Measurements from ENCODE around the gene WHRN.

The WHRN gene

DNA sequence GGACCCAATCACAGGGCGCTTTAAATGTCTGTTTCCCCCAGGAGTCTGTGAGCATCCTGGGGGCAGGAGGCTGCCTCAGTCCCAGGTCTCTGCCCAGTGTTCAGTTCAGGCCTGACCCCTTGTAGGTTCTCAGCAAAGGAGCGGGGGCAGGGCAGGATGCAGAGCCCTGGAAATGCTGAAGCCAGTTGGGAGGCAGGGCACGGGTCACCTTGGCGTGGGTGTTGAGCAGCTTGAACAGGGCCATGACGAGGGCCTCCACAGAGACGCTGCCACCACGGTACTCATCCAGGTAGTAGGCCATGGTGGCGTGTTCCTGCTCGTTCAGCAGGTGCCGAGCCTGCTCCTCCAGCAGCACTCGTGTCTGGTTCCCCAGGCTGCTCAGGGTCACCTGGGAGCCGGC lies 81.1 kb downstream of the WHRN start:
- DNase-seq (ENCODE audit: low read depth, low spot score), result no peak

DNA sequence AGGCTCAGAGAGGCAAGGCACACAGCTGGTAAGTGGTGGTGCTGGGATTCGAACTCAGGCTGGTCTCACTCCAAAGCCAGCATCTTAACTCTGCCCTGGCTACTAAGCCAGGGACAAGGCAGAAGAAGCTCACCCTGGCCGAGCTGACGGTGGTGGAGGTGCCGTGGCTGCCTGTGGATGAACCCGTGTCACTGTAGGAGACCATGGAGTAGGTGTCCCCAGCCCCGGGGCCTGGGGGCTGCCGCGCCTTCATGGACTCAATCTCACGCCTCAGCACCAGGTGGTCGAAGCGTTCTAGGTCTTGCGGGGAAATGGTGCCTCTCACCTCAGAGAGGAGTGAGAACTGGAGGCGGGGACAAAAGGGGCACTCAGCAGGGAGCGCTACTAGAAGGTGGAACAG lies 82.1 kb downstream of the WHRN start:
- no peak for DNase-seq (ENCODE audit: low read depth, low spot score)

DNA sequence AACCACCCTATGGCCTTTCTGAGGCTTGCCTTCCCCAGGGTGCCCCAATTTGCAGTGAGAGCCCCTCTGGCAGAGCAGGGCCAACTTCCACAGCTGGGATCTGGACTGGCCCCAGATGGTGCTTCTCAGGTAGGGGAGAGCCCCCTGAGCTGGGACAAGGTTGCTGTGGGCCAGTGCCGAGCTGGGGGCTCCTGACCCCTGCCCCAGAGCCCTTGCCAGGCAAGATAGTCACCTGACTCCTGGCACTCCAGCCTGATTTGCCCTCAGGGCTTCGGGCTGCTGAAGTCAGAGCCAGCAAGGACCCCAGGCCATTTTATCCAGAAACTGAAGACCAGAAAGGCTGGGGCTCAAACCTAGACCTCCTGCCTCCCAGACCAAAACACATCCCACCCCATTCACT lies 84.1 kb downstream of the WHRN start:
- DNase-seq (ENCODE audit: low read depth, low spot score), result no peak

DNA sequence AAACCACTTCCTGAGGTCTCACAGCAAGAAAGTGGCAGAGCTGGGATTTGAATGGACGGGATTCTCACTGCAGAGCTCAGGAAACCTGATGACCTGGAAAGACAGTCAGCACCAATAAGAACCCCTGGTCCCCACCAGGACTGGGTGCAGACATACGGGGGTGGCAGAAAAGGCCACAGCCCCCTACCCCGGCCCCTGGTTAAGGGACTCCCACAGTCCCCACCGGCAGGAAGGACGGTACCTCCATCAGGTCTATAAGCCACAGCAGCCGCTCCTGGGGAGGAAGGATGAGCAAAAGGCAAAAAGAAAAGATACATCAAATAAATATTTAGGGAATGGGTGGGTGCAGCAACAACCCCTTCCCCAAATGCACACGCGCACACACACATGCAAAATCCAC lies 85.5 kb downstream of the WHRN start:
- no peak for DNase-seq (ENCODE audit: low read depth, low spot score)

DNA sequence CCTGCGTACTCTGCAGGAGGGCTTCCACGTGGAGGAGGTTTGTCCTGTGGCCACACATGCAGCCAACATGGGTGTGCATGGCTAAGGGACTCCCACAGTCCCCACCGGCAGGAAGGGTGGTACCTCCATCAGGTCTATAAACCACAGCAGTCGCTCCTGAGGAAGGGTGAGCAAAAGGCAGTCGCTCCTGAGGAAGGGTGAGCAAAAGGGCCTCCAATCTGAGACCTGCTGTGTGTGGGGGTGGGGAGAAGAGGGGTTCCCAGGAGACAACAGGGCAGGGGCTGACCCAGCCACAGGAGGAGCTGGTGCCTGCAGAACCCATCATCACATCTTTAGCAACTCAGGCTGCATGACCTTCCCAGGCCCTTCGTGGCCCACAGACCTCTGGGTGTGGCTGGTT lies 87.2 kb downstream of the WHRN start:
- no peak for DNase-seq (ENCODE audit: low read depth, low spot score)

DNA sequence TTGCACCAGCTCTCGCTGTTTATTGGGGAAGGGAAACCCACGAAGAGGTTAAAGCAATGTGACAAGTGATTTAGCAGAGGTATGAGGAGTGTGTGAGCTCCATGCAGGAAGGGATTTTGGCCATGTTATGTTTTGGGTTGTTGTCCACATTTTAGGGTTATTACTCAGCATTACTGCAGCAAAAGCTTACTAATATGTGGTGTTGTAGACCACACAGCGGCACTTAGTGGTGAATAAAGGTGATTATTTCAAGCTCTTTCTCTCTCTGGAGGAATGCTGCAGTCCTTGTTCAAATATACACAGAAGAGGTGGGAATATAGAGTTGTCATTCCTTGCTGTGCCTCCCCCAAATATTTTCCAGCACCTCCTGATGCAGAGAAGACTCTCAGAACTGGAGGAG lies 87.8 kb downstream of the WHRN start:
- DNase-seq (ENCODE audit: low read depth, low spot score), result no peak

DNA sequence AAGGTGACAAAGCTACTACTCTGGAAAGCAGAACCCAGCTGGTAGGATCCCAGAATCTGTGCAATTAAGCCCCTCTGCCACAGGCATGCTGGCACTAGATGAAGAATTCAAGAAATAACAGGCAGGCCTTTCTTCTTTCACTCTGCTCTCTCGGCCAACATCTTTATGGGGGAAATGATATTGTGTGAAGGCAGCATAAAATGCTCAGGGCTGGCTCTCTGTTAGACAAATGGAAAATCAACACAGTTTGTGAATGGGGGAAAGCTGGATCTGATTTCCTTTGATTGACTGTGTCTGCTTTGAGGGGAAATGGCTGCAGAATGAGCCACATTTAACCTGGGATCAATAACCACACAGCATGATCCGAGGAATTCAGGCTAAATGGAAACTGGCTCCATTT lies 88.4 kb downstream of the WHRN start:
- DNase-seq (ENCODE audit: low read depth, low spot score), result no peak

DNA sequence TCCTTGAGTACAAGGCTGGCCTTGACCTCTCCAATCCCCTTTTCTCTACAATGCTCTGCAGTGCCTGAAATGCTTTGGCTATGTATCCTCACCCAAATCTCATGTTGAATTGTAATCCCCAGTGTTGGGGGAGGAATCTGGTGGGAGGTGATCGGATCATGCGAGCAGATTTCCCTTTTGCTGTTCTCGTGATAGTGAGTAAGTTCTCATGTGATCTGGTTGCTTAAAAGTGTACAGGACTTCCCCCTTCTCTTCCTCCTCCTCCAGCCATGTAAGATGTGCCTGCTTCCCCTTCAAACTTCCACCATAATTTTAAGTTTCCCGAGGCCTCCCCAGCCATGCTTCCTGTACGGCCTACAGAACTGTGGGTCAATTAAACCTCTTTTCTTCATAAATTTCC lies 89.0 kb downstream of the WHRN start:
- DNase-seq (ENCODE audit: low read depth, low spot score), result no peak

DNA sequence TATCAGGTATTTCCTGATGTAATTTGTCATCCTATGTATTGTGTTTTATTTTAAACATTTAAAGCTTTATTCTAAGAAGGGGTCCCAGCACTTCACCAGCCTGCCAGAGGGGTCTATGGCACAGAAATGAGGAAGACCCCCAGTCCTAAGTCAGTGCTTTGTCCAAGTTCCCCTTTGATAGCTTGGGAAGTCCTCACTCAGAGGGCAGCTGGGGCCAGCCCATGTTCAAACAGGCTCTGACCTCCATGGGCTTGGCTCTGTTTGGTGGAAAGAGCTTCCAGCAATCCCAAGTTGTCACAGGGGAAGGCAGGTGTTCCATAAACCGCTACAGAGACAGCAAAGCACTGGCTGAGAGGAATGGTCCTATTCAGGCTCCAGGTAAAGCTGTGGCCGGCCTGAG lies 90.9 kb downstream of the WHRN start:
- no peak for DNase-seq (ENCODE audit: low read depth, low spot score)

DNA sequence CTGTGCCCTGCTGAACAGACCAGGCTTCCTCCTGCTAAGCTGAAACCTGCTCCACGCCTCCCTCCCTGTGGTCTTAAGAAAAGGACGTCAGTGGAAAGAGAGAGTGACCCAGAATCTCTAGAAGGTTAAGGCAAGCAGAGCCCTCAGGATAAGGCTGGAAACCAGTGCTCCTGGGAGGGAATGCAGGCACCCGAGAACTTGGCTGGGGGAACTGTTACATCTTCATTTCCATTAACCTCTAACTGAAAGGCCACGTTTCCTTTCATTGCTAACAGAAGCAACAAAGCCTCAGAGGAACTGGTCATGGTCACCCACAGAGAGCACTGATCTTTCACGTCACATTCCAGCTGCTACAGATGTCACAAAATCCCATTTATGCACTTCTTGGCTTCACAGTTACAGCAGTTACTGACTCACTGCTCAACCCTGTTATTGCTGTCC lies 91.4 kb downstream of the WHRN start:
- no peak for DNase-seq (ENCODE audit: low read depth, low spot score)

DNA sequence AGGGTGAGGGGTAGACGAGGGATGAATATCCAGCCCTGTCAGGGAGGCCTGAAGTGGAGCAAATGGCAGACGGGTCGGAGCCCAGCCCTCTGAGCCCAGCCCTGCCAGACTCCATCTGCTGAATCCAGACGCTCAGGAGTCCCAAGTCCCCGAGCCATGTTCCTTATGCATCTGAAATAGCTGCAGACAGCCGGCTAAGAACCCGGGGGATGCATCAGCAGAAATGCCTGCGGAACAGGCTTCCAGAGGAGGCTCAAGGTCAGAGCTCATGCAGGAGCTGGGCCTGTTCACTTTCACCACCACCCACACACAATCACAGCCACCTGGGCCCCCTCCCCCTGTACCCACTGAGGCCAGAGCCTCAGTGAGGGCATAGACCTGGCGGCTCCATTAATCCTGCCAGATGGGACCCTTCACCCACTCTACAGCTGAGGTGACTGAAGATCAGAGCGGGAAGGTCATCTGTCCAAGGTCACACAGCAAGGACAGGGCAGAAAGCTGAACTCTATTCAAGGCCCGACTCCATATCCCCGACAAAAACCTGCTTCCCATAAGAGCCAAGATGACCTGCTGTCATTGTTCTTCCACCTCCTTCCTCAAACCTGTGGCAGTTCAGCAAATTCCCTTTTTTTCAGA lies 93.1 kb downstream of the WHRN start:
- DNase-seq (ENCODE audit: low read depth, low spot score), result no peak

DNA sequence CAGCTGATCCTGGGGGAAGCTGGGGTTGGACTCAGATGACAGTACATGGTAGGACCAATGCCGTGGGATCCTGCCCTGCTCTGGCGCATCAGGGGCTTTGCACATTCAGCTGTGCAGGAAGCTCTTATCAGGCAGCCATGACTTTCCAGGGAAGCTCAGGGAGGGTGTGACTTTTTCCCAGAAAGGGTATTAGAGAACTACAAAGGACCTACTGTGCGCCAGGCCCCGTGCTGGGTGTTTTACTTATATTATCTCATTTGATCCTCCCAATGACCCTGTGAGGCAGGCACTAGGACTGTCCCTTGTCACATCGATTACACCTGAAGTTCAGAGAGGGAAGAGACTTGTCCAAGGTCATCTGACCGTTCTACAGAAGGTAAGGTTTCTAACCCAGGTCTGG lies 93.8 kb downstream of the WHRN start:
- no peak for DNase-seq (ENCODE audit: low read depth, low spot score)

DNA sequence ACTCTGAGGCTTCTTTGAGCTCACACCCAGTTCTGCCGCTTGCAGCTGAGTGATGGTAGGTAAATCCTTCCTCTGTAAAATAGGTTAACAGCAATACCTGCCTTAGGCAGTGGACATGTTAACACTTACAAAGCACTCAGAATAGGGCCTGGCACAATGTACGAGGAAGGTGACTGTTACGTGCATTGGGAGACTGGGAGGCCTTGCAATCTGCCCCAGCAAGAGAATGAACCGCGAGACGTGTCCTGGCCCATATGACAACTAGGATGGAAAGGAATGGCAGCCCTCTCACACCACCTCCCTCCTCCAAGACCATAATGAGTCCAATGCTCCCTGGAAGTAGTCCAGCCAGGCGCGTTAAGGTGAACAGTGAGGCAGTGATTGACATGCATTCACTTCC lies 94.4 kb downstream of the WHRN start:
- no peak for DNase-seq (ENCODE audit: low read depth, low spot score)

DNA sequence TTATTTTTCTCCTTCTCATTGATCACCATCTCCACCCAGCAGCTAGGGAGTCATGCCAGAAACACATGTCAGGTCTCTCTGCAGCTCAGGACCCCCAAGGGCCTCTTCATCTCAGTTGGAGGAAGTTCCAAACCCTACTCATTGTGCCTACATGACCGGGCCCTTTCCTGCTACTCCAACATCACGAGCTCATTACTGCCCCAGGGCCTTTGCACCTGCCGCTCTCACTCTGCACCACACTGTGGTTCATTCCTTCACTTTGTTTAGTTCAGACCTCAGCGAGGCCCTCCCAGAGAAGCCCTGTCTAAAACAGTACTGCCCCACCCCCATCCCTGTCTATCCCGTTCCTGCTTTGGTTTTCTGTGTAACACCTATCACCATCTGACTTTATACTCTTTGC lies 95.4 kb downstream of the WHRN start:
- no peak for DNase-seq (ENCODE audit: low read depth, low spot score)

DNA sequence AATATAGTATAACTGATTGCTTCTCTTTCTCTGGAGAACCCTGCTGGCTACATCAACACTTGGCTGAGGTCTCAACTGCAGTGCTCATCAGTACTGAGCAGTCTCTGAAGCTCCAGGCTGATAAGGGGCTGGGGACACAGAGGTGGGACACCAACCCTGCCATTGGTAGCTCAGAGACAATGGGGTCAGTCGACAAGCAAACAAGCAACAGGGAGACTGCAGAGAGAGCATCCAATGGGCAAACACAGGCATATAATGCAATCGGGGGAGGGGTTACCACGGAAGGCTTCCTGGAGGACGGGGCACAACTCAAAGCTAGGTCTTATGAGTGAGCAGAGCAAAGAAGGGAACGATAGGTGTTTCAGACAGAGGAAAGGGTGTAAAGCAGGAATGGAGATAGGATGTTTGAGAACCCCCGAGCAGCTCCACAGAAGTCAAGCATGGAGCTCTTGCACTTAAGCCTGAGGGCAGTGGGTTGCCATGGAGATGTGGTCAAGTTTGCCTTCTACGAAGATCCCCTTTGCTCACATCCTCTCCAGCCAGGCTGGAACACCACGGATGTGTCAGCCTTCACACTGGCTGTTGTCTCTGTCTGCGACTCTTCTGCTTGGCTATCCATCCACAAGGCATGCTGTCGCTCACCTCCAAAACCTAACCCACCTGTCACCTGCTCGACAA lies 96.0 kb downstream of the WHRN start:
- DNase-seq (ENCODE audit: low read depth, low spot score), result no peak

DNA sequence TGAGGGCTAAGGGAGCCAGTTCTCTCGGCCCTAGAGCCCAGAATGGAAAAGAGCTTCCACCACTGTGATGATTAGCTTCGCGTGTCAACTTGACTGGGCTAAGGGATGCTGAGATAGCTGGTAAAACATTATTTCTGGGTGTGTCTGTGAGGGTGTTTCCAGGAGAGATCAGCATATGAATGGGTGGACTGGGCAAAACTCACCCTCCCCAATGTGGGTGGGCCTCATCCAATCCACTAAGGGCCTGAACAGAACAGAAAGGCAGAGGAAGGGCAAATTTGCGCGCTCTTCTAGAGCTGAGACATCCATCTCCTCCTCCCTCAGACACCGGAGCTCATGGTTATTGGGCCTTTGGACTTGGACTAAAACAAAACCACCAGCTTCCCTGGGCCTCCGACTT lies 96.6 kb downstream of the WHRN start:
- DNase-seq (ENCODE audit: low read depth, low spot score), result no peak

DNA sequence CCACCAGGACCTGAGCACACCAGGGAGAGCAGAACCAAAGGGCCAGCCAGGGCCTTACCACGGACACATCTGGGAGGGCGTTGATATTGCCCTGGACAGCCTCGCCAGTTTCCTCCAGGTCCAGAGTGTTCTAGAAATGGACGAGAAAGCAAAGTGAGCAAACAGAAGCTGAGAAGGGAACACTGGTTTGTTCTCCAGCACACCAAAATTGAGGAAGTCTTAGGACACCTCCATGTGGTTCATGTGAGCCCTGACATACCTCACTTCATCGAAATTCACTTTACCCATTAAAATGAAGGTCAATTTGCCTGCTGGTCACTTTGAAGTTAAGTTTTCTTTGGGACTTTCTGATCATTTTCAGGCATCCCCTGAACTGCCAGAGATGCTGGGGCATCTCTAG lies 97.4 kb downstream of the WHRN start:
- no peak for DNase-seq (ENCODE audit: low read depth, low spot score)

DNA sequence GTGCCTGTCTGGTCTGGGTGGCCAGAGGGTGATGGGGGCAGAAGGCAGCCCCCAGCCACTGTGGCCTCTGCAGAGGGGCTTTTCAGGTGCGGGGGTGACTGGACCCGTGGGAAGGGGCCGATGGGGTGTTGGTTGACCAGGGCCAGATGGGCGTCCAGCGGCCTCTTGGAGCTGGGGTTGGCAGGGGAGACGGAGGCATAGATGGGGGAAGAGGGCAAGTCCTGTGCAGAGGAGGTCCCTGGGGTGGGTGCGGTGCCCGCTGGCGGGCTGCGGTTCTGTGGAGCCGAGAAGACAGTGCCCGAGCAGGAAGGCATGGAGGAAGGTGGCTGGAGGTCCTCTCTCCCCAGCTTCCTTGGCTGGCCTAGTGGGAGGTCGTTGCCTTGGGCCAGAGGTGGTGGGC lies 98.8 kb downstream of the WHRN start:
- DNase-seq (ENCODE audit: low read depth, low spot score), result no peak

DNA sequence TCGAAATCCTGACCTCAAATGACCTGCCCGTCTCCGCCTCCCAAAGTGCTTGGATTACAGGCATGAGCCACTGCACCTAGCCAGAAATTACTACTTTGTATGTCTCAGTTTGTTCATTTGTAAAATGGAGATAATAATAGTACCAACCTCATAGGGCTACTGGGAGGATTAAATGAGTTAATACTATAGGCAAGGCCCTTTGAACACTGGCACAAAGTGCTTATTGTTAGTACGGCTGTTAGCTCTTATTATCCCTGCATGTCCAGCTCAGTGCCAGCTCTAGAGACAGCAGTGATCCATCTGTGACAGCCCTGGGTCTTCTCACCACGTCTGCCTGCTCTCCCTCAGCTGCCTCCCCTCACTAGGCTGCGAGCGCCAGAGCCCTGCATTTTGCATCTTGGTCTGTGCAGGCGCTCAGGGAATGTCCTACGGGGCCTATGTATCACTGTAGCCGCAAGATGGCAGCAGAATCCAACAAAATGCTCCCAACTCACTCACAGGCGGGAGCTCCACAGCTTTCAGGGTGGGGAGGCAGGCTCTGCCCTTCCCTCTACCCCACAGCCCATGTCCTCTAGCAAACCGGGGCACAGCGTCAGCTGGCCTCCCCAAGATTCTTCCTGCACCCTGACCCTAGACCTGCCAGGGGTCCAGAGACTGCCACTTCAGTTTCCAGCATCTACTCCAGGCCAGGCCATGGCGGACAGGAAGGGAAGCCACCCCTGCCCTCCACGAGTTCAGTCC lies 99.8 kb downstream of the WHRN start:
- peak; percentile 63 for DNase-seq (ENCODE audit: low read depth, low spot score)

DNA sequence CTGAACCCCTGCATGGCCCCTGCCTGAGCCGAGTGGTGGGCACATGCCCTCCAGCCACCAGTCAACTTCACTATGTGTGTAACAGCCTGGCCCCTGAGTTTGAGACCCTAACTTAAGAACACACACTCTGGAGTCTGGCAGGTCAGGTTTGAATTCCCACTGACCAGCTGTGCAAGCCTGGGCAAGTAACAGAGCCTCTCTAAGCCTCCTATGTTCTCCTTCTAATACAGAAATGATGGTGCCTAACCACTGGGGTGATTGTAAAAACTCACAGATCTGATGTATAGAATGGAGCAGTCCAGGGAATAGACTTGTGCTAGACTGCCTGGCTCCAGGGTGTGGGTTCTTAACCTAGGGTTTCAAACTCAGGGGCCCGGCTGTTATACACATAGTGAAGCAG lies 100.7 kb downstream of the WHRN start:
- DNase-seq (ENCODE audit: low read depth, low spot score), result no peak

DNA sequence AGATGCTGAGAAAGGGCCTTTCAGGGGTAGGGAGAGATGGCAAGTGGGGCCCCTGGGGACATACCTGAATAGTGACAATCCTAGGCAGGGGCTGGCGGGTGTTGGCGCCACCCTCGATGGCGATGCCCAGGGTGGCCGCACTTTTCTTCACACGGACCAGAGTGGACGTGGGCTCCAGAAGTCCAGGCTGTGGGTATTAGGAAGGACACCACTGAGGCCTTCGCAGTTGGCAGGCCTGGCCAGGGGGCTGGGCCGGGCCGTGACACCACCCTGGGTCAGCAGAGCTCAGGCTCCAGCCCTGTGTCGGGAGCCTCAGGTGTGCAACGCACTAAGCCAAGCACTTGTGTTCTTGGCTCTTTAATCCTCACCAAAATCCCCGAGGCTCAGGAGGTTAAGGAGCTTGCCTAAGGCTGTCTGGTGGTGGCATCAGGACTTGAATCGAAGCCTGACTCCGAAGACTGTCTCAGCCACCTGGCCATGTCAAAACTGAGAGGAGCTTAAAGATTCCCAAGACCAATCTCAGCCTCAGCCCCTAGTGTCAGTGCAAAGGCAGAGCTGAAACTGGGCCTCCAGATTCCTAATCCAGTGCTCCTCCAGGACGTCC lies 102.0 kb downstream of the WHRN start:
- DNase-seq (ENCODE audit: low read depth, low spot score), result no peak

DNA sequence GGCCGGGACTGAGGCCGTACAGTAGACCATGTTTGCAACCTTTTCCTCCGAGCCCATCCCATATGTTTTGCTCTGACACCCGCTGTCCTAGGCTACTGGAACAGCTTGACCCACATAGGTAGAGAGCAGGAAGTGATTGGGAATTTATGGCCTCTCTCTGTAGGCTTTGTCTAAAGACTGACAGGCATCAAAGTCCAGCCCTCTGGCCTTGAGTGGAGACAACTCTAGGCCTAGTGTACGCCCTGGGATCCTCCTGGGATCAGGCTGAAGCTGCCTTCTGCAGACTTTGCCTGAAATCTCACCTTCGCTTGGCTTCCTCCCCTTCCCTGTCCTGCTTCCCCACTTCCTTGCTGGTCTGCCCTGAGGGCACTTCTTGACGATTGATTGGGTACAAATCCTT lies 103.9 kb downstream of the WHRN start:
- no peak for DNase-seq (ENCODE audit: low read depth, low spot score)

DNA sequence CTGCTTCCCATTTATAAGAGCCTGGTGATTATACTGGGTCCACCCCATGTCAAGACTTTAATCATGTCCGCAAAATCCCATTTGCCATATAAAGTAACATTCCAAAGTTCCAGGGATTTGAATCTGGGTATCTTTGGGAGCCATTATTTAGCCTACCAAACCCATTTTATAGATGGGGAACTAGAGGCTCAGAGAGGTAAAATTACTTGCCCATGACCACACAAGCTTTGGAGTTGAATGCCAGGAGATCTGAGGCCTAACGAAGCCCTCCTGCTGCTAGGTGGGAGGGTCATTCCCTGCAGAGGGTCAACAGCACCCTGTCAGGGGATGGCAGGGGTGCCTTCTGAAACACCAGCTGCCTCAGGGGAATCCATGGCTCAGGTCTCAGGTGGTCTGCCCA lies 104.5 kb downstream of the WHRN start:
- no peak for DNase-seq (ENCODE audit: low read depth, low spot score)

Data from activated naive CD8-positive, alpha-beta T cell treated with anti-CD3 and anti-CD28 coated beads, Interleukin-2, amount 50 U/mL, for 16 hours (primary cell).